ENCODE data around the gene BEAN1.

Gene BEAN1

DNA sequence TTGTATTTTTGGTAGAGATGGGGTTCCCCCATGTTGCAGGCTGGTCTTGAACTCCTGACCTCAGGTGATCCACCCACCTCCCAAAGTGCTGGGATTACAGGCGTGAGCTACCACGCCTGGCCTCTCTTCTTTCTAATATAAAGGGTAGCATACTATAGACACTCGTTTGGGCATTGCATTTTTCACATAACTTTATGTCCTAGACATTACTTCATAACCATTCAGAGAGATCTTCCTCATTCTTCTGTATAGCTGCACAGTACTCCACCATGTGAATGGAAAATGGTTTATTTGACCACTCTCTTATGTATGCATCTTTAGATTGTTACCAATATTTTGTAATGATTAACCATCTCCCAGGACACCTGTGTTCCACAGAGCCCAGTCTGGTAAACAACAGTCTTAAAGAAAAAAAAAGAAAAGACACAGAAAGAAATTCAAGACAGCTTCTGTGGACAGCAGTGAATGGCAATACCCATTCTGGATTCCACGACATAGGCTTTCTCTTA lies 80.7 kb downstream of the BEAN1 start:
- Histone ChIP-seq H3K4me3 (ENCODE audit: low read depth in 1 of 2, low read length in 1 of 2) (no peak overlapping the region), H3K36me3 (peaks cover 15% of the 10 kb centered on the region), H3K27me3 (no peaks in the 10 kb centered on the region), H3K4me1 (ENCODE audit: control insufficient read depth in 1 of 2, insufficient read depth in 1 of 2, low read depth in 1 of 2, low read length in 1 of 2) (peaks cover 11 to 16% of the 10 kb centered on the region in 2 experiments), H3K27ac (no peak overlapping the region), H3K9me3 (no peaks in the 10 kb centered on the region)
- TF ChIP-seq, protein P1, sequence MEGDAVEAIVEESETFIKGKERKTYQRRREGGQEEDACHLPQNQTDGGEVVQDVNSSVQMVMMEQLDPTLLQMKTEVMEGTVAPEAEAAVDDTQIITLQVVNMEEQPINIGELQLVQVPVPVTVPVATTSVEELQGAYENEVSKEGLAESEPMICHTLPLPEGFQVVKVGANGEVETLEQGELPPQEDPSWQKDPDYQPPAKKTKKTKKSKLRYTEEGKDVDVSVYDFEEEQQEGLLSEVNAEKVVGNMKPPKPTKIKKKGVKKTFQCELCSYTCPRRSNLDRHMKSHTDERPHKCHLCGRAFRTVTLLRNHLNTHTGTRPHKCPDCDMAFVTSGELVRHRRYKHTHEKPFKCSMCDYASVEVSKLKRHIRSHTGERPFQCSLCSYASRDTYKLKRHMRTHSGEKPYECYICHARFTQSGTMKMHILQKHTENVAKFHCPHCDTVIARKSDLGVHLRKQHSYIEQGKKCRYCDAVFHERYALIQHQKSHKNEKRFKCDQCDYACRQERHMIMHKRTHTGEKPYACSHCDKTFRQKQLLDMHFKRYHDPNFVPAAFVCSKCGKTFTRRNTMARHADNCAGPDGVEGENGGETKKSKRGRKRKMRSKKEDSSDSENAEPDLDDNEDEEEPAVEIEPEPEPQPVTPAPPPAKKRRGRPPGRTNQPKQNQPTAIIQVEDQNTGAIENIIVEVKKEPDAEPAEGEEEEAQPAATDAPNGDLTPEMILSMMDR (IDR thresholded peaks at IDR 0.05) = no peak

DNA sequence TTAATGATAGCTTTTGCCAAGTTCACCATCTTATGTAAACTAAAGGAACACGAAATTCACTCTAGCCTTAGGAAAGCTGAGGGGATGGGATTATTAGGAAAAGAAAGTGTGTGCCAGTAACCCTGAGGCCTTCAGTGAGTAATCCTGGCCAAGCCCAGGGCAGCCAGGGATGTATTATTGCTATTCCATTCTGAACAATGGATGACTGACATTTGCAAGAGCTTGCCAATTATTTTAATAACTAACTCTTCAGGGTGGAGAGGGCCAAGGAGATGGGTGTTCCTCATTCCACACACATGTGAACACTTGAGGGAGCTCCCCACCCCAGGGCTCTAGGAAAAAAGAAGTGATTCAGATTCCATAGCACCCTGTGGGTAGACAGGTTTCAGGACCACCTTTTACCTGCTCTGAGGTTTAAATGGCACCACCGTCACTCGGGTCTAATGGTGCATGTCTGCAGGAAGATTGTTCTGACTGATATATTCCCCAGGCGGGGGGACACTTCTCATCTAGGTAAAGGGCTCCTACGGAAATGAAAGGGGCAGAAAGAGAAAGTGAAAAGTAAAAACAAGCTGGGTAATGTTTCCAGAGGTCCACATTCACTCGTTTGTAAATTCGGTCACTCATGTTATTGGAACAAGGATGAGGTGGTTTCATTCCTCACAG lies 81.3 kb downstream of the BEAN1 start:
- TF ChIP-seq, protein P1 (IDR thresholded peaks at IDR 0.05) = no peak
- peaks cover 17 to 22% of the 10 kb centered on the region in 2 experiments for H3K4me1 ChIP-seq (ENCODE audit: control insufficient read depth in 1 of 2, insufficient read depth in 1 of 2, low read depth in 1 of 2, low read length in 1 of 2)
- no peaks in the 10 kb centered on the region for H3K27me3 ChIP-seq
- peak overlapping the region; percentile 6 for H3K27ac ChIP-seq
- no peaks in the 10 kb centered on the region for H3K9me3 ChIP-seq
- H3K4me3 ChIP-seq (ENCODE audit: low read depth in 1 of 2, low read length in 1 of 2) = no peak overlapping the region
- H3K36me3 ChIP-seq = peaks cover 15% of the 10 kb centered on the region

DNA sequence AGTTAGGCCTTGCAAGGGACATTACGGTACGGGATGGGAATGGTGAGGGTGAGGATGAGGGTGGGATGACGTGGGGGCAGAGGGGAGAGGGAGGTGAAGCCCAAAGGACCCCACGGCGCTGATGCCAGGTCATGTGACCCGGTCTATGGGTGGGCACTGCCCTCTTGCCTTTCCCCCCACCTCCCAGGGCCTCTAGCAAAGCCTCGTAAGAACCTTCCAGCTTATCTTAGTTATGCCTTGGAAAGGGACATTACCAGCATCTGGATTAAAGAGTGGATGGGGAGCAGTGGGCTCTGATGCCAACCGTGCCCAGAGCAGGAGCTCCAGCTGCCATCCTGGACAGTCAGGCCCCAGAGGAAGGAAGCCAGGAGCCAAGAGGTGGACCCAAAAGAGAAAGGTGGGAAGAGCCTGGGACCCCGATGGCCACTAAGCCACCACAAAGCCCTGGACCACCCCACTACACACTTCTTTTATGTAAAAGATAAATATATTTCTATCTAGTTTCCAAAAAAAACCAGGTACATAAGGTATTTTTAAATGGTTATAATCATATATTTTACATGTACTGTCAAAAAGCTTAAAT lies 81.9 kb downstream of the BEAN1 start:
- Histone ChIP-seq H3K4me1 (ENCODE audit: control insufficient read depth in 1 of 2, insufficient read depth in 1 of 2, low read depth in 1 of 2, low read length in 1 of 2) (peaks cover 21 to 29% of the 10 kb centered on the region in 2 experiments), H3K27me3 (no peaks in the 10 kb centered on the region), H3K27ac (no peak overlapping the region), H3K4me3 (ENCODE audit: low read depth in 1 of 2, low read length in 1 of 2) (no peak overlapping the region), H3K9me3 (no peaks in the 10 kb centered on the region), H3K36me3 (peaks cover 15% of the 10 kb centered on the region)
- TF ChIP-seq, protein P1 (IDR thresholded peaks at IDR 0.05) = no peak

DNA sequence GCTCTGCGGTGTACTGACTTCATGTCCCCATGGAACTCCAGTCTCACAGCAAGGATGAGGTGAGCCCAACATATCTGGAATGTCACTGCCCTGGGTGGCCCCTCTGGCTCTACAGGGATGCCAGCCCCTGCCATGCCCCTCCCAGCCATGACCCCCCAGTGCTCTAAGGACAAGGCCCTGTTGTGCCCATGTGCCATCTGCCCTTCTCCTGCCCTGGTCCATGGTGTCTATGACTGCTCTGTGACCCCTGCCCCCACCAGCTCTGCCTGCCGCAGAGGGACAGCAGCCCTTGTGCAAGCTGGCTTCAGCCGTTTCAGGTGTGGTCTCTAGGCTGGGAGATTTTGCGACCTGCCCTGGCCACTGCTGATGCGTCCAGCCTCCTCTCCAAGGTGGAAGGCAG lies 82.5 kb downstream of the BEAN1 start:
- Histone ChIP-seq H3K4me1 (ENCODE audit: control insufficient read depth in 1 of 2, insufficient read depth in 1 of 2, low read depth in 1 of 2, low read length in 1 of 2) (peaks cover 21 to 33% of the 10 kb centered on the region in 2 experiments), H3K27ac (no peak overlapping the region), H3K36me3 (peaks cover 15% of the 10 kb centered on the region), H3K4me3 (ENCODE audit: low read depth in 1 of 2, low read length in 1 of 2) (no peak overlapping the region), H3K9me3 (no peaks in the 10 kb centered on the region), H3K27me3 (no peaks in the 10 kb centered on the region)
- TF ChIP-seq, protein P1 (IDR thresholded peaks at IDR 0.05) = no peak

DNA sequence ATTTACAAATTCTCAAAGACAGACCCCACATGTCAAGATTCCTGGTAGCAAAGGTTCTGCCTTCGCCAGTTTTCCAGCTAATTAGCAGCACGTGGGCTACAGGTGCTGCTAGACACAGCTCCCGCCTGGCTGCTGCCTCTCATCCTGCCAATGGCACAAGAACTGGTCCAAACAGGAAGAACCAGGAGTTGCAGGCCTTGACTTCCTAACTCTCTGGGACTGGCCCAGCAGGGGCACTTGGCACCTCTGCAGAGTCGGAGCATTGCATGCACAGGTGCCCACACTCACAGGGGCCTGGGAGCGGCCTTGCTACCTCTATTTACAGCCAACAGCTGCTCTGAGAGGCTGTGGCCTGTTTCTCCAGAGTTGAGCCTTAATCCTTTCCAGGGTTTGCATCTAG lies 83.2 kb downstream of the BEAN1 start:
- Histone ChIP-seq H3K27me3 (no peaks in the 10 kb centered on the region), H3K4me3 (ENCODE audit: low read depth in 1 of 2, low read length in 1 of 2) (no peak overlapping the region), H3K4me1 (ENCODE audit: control insufficient read depth in 1 of 2, insufficient read depth in 1 of 2, low read depth in 1 of 2, low read length in 1 of 2) (peaks cover 28 to 40% of the 10 kb centered on the region in 2 experiments), H3K36me3 (peaks cover 15% of the 10 kb centered on the region), H3K27ac (no peak overlapping the region), H3K9me3 (no peaks in the 10 kb centered on the region)
- TF ChIP-seq, protein P1 (IDR thresholded peaks at IDR 0.05) = no peak

All from neutrophil (primary cell).